K562 (cell line): ENCODE measurements around the gene WASF3. TPM values are rescaled to one million over a fixed set of nuclear protein-coding genes. Genes with fewer than 3 reads are reported as not detected.

ENCODE experiments used
- ATAC-seq: fragments of 200-7000 bp; cut with Tn5 transposase; 3 replicates; pipeline ENCODE4 v1.9.1; 2020; ENCODE audit warnings: moderate library complexity
- BruUV-seq: library from RNA; stranded (reverse); fragments of 400-500 nt; replicated peaks from 2 replicates; lab custom pipeline; 2021; lab: Mats Ljungman, UMichigan
- CTCF ChIA-PET: fragments of 300-600 bp; formaldehyde crosslinking; extraction: SDS; loops from one replicate; lab custom pipeline; 2021; ENCODE audit warnings: low intra/inter-chr PET ratio; lab: Yijun Ruan, JAX
- POLR2A ChIA-PET: fragments of 300-600, 350-650 bp; sonication (Branson Sonifier 250); formaldehyde crosslinking; extraction: SDS; loops from one replicate; lab custom pipeline; 2021; ENCODE audit warnings: antibody characterized with exemption, inconsistent platforms; lab: Yijun Ruan, JAX
- DNase-seq, 4 experiments: peaks; one replicate each; pipeline versions ENCODE4 v3.0.0 to v3.0.0-alpha.2; 2011 to 2018; ENCODE audit warnings: low spot score in 3 of 4, mixed read lengths in 3 of 4; ENCODE audit errors: extremely low read depth in 1 of 4
- FAIRE-seq: peaks from 2 replicates; lab custom pipeline; 2011; peaks lifted over from hg19 to GRCh38; lab: Jason Lieb, UNC
- H2AFZ ChIP-seq: 2 replicates; pipeline ENCODE4 v1.6.0; 2011; ENCODE audit warnings: low read depth, low read length, control low read depth, inconsistent platforms
- H3K27ac ChIP-seq: fragments of 200-600 bp; 3 replicates; pipeline ENCODE4 v1.8.0; 2011; ENCODE audit warnings: low read depth, mild to moderate bottlenecking, control low read depth, inconsistent platforms, low read length, moderate library complexity, mixed read lengths; ENCODE audit errors: extremely low read depth
- H3K27me3 ChIP-seq, 2 experiments: fragments of 300-600 bp in 1 of 2; 2 replicates in 1 of 2; 3 replicates in 1 of 2; pipeline versions ENCODE4 v1.6.0 to v1.8.0; 2011; ENCODE audit warnings: inconsistent platforms in 2 of 2, low read length in 2 of 2, mild to moderate bottlenecking in 1 of 2, mixed read lengths in 1 of 2, moderate library complexity in 1 of 2; ENCODE audit not compliant: control insufficient read depth in 2 of 2, insufficient read depth in 2 of 2
- H3K36me3 ChIP-seq: fragments of 300-600 bp; 3 replicates; pipeline ENCODE4 v1.8.0; 2011; ENCODE audit warnings: mild to moderate bottlenecking, low read length, inconsistent platforms; ENCODE audit not compliant: control insufficient read depth, insufficient read depth
- H3K4me1 ChIP-seq, 2 experiments: fragments of 200-600 bp in 1 of 2; replicated peaks in 1 of 2; 2 replicates in 1 of 2; 3 replicates in 1 of 2; pipeline versions ENCODE4 v1.5.1 to v1.8.0; 2011; ENCODE audit warnings: inconsistent platforms in 2 of 2, low read length in 2 of 2, mild to moderate bottlenecking in 1 of 2, mixed read lengths in 1 of 2, moderate library complexity in 1 of 2; ENCODE audit not compliant: control insufficient read depth in 2 of 2, insufficient read depth in 2 of 2
- H3K4me2 ChIP-seq: 2 replicates; pipeline ENCODE4 v1.6.1; 2011; ENCODE audit warnings: low read length, control low read depth, inconsistent platforms, mixed read lengths; ENCODE audit not compliant: insufficient read depth
- H3K4me3 ChIP-seq: fragments of 200-600 bp; sonication (generic), shearing (Covaris generic); 2 replicates; pipeline ENCODE4 v1.5.1; 2016; ENCODE audit warnings: control low read depth, inconsistent platforms
- H3K79me2 ChIP-seq: fragments of 200-600 bp; 3 replicates; pipeline ENCODE4 v1.8.0; 2011; ENCODE audit warnings: low read length, inconsistent platforms; ENCODE audit not compliant: control insufficient read depth, insufficient read depth
- H3K9ac ChIP-seq, 2 experiments: 2 replicates each; pipeline versions ENCODE4 v1.6.0 to v1.6.1; 2011; ENCODE audit warnings: low read depth in 2 of 2, low read length in 2 of 2, control low read depth in 1 of 2, inconsistent platforms in 1 of 2, mild to moderate bottlenecking in 1 of 2, mixed read lengths in 1 of 2; ENCODE audit not compliant: insufficient read depth in 1 of 2
- H3K9me1 ChIP-seq: one replicate; pipeline ENCODE4 v1.6.0; 2011; ENCODE audit warnings: inconsistent platforms, mild to moderate bottlenecking, low read length, moderate library complexity; ENCODE audit not compliant: control insufficient read depth, insufficient read depth
- H3K9me3 ChIP-seq: replicated peaks from 2 replicates; pipeline ENCODE4 v1.5.1; 2011; ENCODE audit warnings: low read depth, low read length, inconsistent platforms; ENCODE audit not compliant: control insufficient read depth, insufficient read depth
- H4K20me1 ChIP-seq: replicated peaks from 2 replicates; pipeline ENCODE4 v1.6.1; 2011; ENCODE audit warnings: low read length, inconsistent platforms, mixed read lengths; ENCODE audit not compliant: control insufficient read depth, insufficient read depth
- HDAC6 ChIP-seq: IDR thresholded peaks from 2 replicates; pipeline ENCODE4 v1.6.1; 2012; ENCODE audit warnings: low read depth, mild to moderate bottlenecking, control low read depth, inconsistent platforms, low read length, moderate library complexity
- HMG20B ChIP-seq: fragments of 250-450 bp; sonication (Bioruptor Pico); IDR thresholded peaks from 2 replicates; pipeline ENCODE4 v1.5.0; 2021; ENCODE audit warnings: mild to moderate bottlenecking
- IRF2 ChIP-seq: sonication (generic); formaldehyde crosslinking; IDR thresholded peaks from 2 replicates; pipeline ENCODE4 v1.8.1; 2022; ENCODE audit warnings: mild to moderate bottlenecking, missing genetic modification reagents
- MYC ChIP-seq, 2 experiments: fragments of 250-450 bp in 1 of 2; sonication (Bioruptor Pico) in 1 of 2; IDR thresholded peaks; 2 replicates each; pipeline versions ENCODE4 v1.5.1 to v1.6.1; 2012 to 2021; ENCODE audit warnings: low read depth in 2 of 2, borderline replicate concordance in 1 of 2, improper control_type of control experiment in 1 of 2, low read length in 1 of 2, mild to moderate bottlenecking in 1 of 2, moderate library complexity in 1 of 2
- PHF20 ChIP-seq: fragments of 450-650 bp; IDR thresholded peaks from 2 replicates; pipeline ENCODE4 v1.6.1; 2018; ENCODE audit not compliant: partially characterized antibody
- RBFOX2 ChIP-seq: fragments of 200-400 bp; formaldehyde crosslinking; IDR thresholded peaks from 2 replicates; pipeline ENCODE4 v1.6.1; 2017; ENCODE audit warnings: low read depth, mild to moderate bottlenecking, low read length, moderate library complexity
- SAFB ChIP-seq: fragments of 200-400 bp; formaldehyde crosslinking; IDR thresholded peaks from 2 replicates; pipeline ENCODE4 v1.6.1; 2017; ENCODE audit warnings: low read depth, low read length, borderline replicate concordance
- ZNF384 ChIP-seq: IDR thresholded peaks from 2 replicates; pipeline ENCODE4 v1.6.1; 2012; ENCODE audit warnings: low read depth, low read length, improper control_type of control experiment
- ZNF445 ChIP-seq: fragments of 250-450 bp; sonication (Bioruptor Pico); IDR thresholded peaks from 2 replicates; pipeline ENCODE4 v1.4.0; 2020; ENCODE audit warnings: low read depth, mild to moderate bottlenecking, moderate library complexity
- ZNF584 ChIP-seq: fragments of 200-800 bp; sonication (Bioruptor generic); IDR thresholded peaks from 2 replicates; pipeline ENCODE4 v1.6.1; 2016; ENCODE audit warnings: low read depth, mild to moderate bottlenecking, missing genetic modification characterization, missing compliant biosample characterization
- WGBS: fragments of 100-300 bp; shearing (Covaris generic); methylation state at CpG from one replicate; pipeline ENCODE4 v1.1.6; 2016; ENCODE audit warnings: low coverage, mixed read lengths; ENCODE audit not compliant: insufficient coverage; ENCODE audit errors: missing lambda C conversion rate; 5-methylcytosine and 5-hydroxymethylcytosine counted together
- in situ Hi-C: fragments of 300-500 bp; cut with MboI; formaldehyde crosslinking; loops from 4 replicates; pipeline ENCODE4 v1.15.0; 2018; ENCODE audit warnings: inconsistent platforms, mixed read lengths
- intact Hi-C: fragments of 100-400 bp; cut with micrococcal nuclease; formaldehyde crosslinking; loops from 2 replicates; pipeline ENCODE4 v1.14.2; 2022
- polyA plus RNA-seq, 8 experiments: library from polyadenylated mRNA; depleted of rRNA in 4 of 8; stranded (reverse) in 5 of 8; unstranded in 3 of 8; fragments of >200 nt; fragmentation: Nextera tagmentation in 2 of 8; fragmentation: Illumina TruSeq in 1 of 8; extraction: Ambion mirVana in 2 of 8; extraction: Trizol in 1 of 8; gene quantifications; 2 replicates each; pipeline versions ENCODE4 v1.2.1 to v1.2.3, GENCODE V29; 2011 to 2014; ENCODE audit warnings: inconsistent platforms in 1 of 8, missing spikeins in 1 of 8
- total RNA-seq, 7 experiments: library from RNA; depleted of rRNA in 6 of 7; stranded (reverse); fragments of >200 nt in 6 of 7; fragmentation: Illumina TruSeq in 2 of 7; extraction: Trizol in 2 of 7; gene quantifications; 2 replicates each; pipeline versions ENCODE4 v1.2.1 to v1.2.3, GENCODE V29; 2011 to 2021; ENCODE audit warnings: low replicate concordance in 1 of 7
- TF ChIP-seq, protein P1 (sequence below): fragments of 450-650 bp; IDR thresholded peaks from 2 replicates; pipeline ENCODE4 v1.6.1; 2016
- TF ChIP-seq, protein P2 (sequence below): fragments of 250-450 bp; sonication (Bioruptor Pico); IDR thresholded peaks from 2 replicates; pipeline ENCODE4 v1.5.0; 2021
- TF ChIP-seq, protein P3 (sequence below): sonication (generic); formaldehyde crosslinking; IDR thresholded peaks from 2 replicates; pipeline ENCODE4 v1.8.0; 2022; ENCODE audit warnings: mild to moderate bottlenecking, missing genetic modification reagents
- TF ChIP-seq, protein P4 (sequence below), 3 experiments: fragments of 200-800 bp in 1 of 3; sonication (Bioruptor generic) in 1 of 3; sonication (generic) in 1 of 3; formaldehyde crosslinking in 1 of 3; IDR thresholded peaks; 2 replicates each; pipeline versions ENCODE4 v1.6.1 to v1.8.0; 2016 to 2022; ENCODE audit warnings: mild to moderate bottlenecking in 2 of 3, missing compliant biosample characterization in 2 of 3, missing genetic modification characterization in 2 of 3, missing genetic modification reagents in 1 of 3

WASF3 gene
- total and polyA plus RNA-seq, 9 of the 15 experiments (the other 6 are each of a cell fraction or from before 2014, with no cell fraction given) = 0.04 to 0.43 (median 0.11) TPM

DNA sequence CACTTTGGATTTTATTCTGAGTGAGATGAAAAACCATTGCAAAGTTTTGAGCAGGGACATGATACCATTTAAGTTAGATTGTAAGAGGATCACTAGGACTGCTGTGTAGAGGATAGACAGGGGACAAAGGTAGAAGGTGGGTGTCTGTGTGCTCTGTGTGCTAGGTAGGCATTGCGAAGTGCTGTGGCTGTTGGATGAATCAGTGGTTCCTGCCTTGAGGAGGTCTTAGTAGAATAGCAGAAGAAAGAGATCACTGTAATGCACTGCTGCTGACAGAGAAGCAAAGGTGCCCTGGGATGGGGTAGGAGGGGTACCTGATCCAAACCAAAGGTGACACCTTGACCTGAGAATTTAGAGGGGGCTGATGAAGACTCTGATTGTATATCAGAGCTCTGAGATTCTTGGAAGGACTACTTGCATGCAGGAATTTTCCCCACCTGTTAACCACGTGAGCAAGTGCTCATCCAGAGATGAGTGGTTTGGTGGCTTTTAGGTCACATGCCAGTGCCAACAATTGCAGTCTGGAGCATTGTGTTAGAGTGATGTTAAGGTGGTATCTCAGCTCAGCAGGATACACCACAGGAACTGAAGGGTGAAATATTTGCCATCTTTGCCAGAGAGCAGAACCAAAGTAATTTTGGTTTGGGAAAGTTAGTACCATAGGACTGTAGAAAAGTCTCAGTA, 10.8 kb downstream of the WASF3 start (continued):
- TF ChIP-seq HMG20B (CRISPR knock-in tag) (no peak), HDAC6 (no peak), SAFB (no peak)
- TF ChIP-seq, protein P1, sequence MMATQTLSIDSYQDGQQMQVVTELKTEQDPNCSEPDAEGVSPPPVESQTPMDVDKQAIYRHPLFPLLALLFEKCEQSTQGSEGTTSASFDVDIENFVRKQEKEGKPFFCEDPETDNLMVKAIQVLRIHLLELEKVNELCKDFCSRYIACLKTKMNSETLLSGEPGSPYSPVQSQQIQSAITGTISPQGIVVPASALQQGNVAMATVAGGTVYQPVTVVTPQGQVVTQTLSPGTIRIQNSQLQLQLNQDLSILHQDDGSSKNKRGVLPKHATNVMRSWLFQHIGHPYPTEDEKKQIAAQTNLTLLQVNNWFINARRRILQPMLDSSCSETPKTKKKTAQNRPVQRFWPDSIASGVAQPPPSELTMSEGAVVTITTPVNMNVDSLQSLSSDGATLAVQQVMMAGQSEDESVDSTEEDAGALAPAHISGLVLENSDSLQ = no peak

DNA sequence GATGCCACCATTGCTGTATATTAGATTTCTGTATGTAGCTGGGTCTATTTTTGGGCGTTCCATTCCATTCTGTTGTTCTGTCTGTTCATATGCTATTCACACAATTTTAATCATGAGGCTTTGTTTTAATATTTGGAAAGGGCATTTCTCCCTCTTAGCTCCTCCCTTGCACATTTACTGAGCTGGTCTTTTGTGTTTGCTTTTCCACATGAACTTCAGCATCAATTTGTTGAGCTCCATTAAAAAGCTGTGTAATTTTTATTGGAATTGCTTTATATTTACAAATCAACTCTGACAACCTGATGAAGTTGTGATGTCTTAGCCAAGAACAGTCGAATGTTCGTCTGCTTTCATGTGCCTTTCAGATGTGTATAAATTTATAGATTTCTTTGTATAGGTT, 14.0 kb downstream of the WASF3 start:
- BruUV-seq = no TSS peak
- no peak overlapping the region for H2AFZ ChIP-seq
- FAIRE-seq = no peak
- H3K9ac ChIP-seq = no peak overlapping the region
- no peaks in the 10 kb centered on the region for H3K9me3 ChIP-seq
- in situ Hi-C loops = no loop called here
- ChIA-PET POLR2A (interaction anchor here (0.7 kb wide), 1 partner anchor 14 kb away, joined by 5 read pairs; no protein-coding TSS in a partner anchor), CTCF (no interaction called here)
- no peak for ATAC-seq
- H3K9me1 ChIP-seq = no peaks in the 10 kb centered on the region
- H3K4me2 ChIP-seq = no peak overlapping the region
- whole genome bisulfite sequencing = 0% methylated on average over 3 of the region's 3 CpGs
- no peaks in the 10 kb centered on the region for H3K4me1 ChIP-seq
- intact Hi-C loops = no loop called here
- H3K79me2 ChIP-seq = no peaks in the 10 kb centered on the region
- no peak for DNase-seq
- no peaks in the 10 kb centered on the region; a peak in 1 of 5 replicates for H3K27me3 ChIP-seq
- no peak overlapping the region for H3K4me3 ChIP-seq
- H4K20me1 ChIP-seq = no peaks in the 10 kb centered on the region
- H3K27ac ChIP-seq = no peak overlapping the region
- H3K36me3 ChIP-seq = no peaks in the 10 kb centered on the region
- no peak for TF ChIP-seq PHF20
- no peak for TF ChIP-seq ZNF384
- TF ChIP-seq, protein P2, sequence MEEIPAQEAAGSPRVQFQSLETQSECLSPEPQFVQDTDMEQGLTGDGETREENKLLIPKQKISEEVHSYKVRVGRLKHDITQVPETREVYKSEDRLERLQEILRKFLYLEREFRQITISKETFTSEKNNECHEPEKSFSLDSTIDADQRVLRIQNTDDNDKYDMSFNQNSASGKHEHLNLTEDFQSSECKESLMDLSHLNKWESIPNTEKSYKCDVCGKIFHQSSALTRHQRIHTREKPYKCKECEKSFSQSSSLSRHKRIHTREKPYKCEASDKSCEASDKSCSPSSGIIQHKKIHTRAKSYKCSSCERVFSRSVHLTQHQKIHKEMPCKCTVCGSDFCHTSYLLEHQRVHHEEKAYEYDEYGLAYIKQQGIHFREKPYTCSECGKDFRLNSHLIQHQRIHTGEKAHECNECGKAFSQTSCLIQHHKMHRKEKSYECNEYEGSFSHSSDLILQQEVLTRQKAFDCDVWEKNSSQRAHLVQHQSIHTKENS (CRISPR knock-in tag) = no peak
- TF ChIP-seq, protein P3, sequence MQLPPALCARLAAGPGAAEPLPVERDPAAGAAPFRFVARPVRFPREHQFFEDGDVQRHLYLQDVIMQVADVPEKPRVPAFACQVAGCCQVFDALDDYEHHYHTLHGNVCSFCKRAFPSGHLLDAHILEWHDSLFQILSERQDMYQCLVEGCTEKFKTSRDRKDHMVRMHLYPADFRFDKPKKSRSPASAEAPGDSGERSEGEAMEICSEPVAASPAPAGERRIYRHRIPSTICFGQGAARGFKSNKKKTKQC = no peak
- TF ChIP-seq ZNF445 (CRISPR knock-in tag) = no peak
- no peak for TF ChIP-seq IRF2 (CRISPR knock-in tag)
- TF ChIP-seq, protein P4, sequence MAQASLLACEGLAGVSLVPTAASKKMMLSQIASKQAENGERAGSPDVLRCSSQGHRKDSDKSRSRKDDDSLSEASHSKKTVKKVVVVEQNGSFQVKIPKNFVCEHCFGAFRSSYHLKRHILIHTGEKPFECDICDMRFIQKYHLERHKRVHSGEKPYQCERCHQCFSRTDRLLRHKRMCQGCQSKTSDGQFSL (CRISPR knock-in tag; IDR thresholded peaks at IDR 0.05) = no peak
- TF ChIP-seq, protein P4 (tag; IDR thresholded peaks at IDR 0.05) = no peak
- TF ChIP-seq MYC (IDR thresholded peaks at IDR 0.05; ENCODE audit: low read depth, low read length) = no peak
- TF ChIP-seq MYC (CRISPR knock-in tag; IDR thresholded peaks at IDR 0.05; ENCODE audit: borderline replicate concordance, low read depth) = no peak
- TF ChIP-seq ZNF584 (CRISPR knock-in tag) = no peak
- TF ChIP-seq RBFOX2 = no peak
